Hematopoietic multipotent progenitor cell (in vitro differentiated cells): ENCODE results near the gene RUVBL2. TPM values are rescaled to one million over a fixed set of nuclear protein-coding genes. Genes with fewer than 3 reads are reported as not detected.

ENCODE experiments used
- DNase-seq, 3 donors: peaks; one replicate each; pipeline ENCODE4 v3.0.0-alpha.2; 2011 to 2015; ENCODE audit warnings: low read depth in 2 of 3, low spot score in 2 of 3
- total RNA-seq: library from RNA; depleted of rRNA; stranded (reverse); fragments of >200 nt; gene quantifications from one replicate; pipeline ENCODE4 v1.2.3, GENCODE V29; 2012

The RUVBL2 gene
- total RNA-seq, 1 donor: 318 TPM

- peak in 2 of 3 donors; percentile 77 to 89 for DNase-seq
These were observed 30.1 kb upstream of the RUVBL2 start for GRCh38 chr19:48963371-48964204.

GRCh38 chr19:48964205-48965039, 29.3 kb upstream of the RUVBL2 start:
- DNase-seq: no peak

GRCh38 chr19:48965040-48965805, 28.5 kb upstream of the RUVBL2 start, which contains the start of gene FTL:
Gene FTL (plus strand): TSS chr19:48965309. CDS start chr19:48965508, 199 bp downstream.
- DNase-seq: peak; percentile 66 to 97 (median 95)

- peak; percentile 68 to 90 (median 80) for DNase-seq
These were observed 27.7 kb upstream of the RUVBL2 start for GRCh38 chr19:48965806-48966540.

- no peak for DNase-seq
These were observed 26.9 kb upstream of the RUVBL2 start for GRCh38 chr19:48966541-48967345.

GRCh38 chr19:48967346-48968178, 26.1 kb upstream of the RUVBL2 start:
- DNase-seq: peak in 1 of 3 donors; percentile 26

GRCh38 chr19:48968179-48968661, 25.5 kb upstream of the RUVBL2 start:
- DNase-seq: no peak

- DNase-seq: no peak
These were observed 24.9 kb upstream of the RUVBL2 start for GRCh38 chr19:48968813-48969218.

GRCh38 chr19:48969276-48970138, 24.2 kb upstream of the RUVBL2 start:
- peak in 2 of 3 donors; percentile 31 to 48 for DNase-seq

- no peak for DNase-seq
These were observed 23.4 kb upstream of the RUVBL2 start for GRCh38 chr19:48970139-48970766.

- peak; percentile 77 to 93 (median 89) for DNase-seq
These were observed 22.7 kb upstream of the RUVBL2 start for GRCh38 chr19:48970923-48971395.

- DNase-seq: peak in 2 of 3 donors; percentile 63 to 83
These were observed 17.5 kb upstream of the RUVBL2 start for GRCh38 chr19:48975947-48976847.

- DNase-seq: no peak
These were observed 16.6 kb upstream of the RUVBL2 start for GRCh38 chr19:48977061-48977460.

- DNase-seq: no peak
These were observed 11.4 kb upstream of the RUVBL2 start for GRCh38 chr19:48982280-48982679.

GRCh38 chr19:48985711-48986110, 8.0 kb upstream of the RUVBL2 start:
- no peak for DNase-seq

- DNase-seq: no peak
These were observed 7.5 kb upstream of the RUVBL2 start for GRCh38 chr19:48986211-48986610.
